Cardiac muscle cell (in vitro differentiated cells and primary cell): ENCODE measurements around the gene CD1E. TPM values are rescaled to one million over a fixed set of nuclear protein-coding genes. Genes with fewer than 3 reads are reported as not detected.
"Not testable (repeated sequence)": the region's sequence is repeated elsewhere in the genome, so short reads cannot be mapped to it uniquely, and the experiment has no call there.

Source experiments
- DNase-seq, 2 donors: peaks; one replicate each; pipeline versions ENCODE4 v3.0.0 to v3.0.0-alpha.2; 2010 to 2017; ENCODE audit warnings: low read depth in 1 of 2, low spot score in 1 of 2
- H3K27ac ChIP-seq: fragments of 200-600 bp; sonication (generic); 2 replicates; pipeline ENCODE4 v1.5.1; 2016
- H3K27me3 ChIP-seq: fragments of 200-600 bp; sonication (generic); 2 replicates; pipeline ENCODE4 v1.6.0; 2016; ENCODE audit warnings: control low read depth
- H3K36me3 ChIP-seq: fragments of 200-600 bp; sonication (generic); 2 replicates; pipeline ENCODE4 v1.5.1; 2016; ENCODE audit warnings: control low read depth
- H3K4me1 ChIP-seq: fragments of 200-600 bp; sonication (generic); 2 replicates; pipeline ENCODE4 v1.8.1; 2017; ENCODE audit warnings: low read depth, mild to moderate bottlenecking, mixed run types
- H3K4me3 ChIP-seq: fragments of 200-600 bp; sonication (generic); 2 replicates; pipeline ENCODE4 v1.5.1; 2016; ENCODE audit warnings: mild to moderate bottlenecking
- H3K9me3 ChIP-seq: fragments of 200-600 bp; sonication (generic); 2 replicates; pipeline ENCODE4 v1.5.1; 2017; ENCODE audit warnings: low read depth, mild to moderate bottlenecking, control low read depth
- CTCF ChIP-seq: IDR thresholded peaks from 2 replicates; pipeline ENCODE4 v1.5.1; 2012; ENCODE audit warnings: low read depth, mild to moderate bottlenecking, low read length
- polyA plus RNA-seq: library from polyadenylated mRNA; unstranded; fragments of >200 nt; fragmentation: Nextera tagmentation; extraction: Ambion mirVana; gene quantifications from 2 replicates; pipeline ENCODE4 v1.2.1, GENCODE V29; 2016
- total RNA-seq: library from RNA; depleted of rRNA; stranded (reverse); fragments of >200 nt; gene quantifications from 2 replicates; pipeline ENCODE4 v1.2.3, GENCODE V29; 2016

CD1E gene
- total and polyA plus RNA-seq, 2 experiments from 2014 or later: not detected

- no peak for TF ChIP-seq CTCF
- H3K4me3 ChIP-seq: no peak overlapping the region
- no peaks in the 10 kb centered on the region for H3K36me3 ChIP-seq
- H3K4me1 ChIP-seq: no peaks in the 10 kb centered on the region
- H3K27ac ChIP-seq: no peak overlapping the region
- no peaks in the 10 kb centered on the region for H3K9me3 ChIP-seq
- DNase-seq: no peak
- no peaks in the 10 kb centered on the region for H3K27me3 ChIP-seq
Observed at GRCh38 chr1:158366783-158367182, 13.1 kb downstream of the CD1E start.

DNA sequence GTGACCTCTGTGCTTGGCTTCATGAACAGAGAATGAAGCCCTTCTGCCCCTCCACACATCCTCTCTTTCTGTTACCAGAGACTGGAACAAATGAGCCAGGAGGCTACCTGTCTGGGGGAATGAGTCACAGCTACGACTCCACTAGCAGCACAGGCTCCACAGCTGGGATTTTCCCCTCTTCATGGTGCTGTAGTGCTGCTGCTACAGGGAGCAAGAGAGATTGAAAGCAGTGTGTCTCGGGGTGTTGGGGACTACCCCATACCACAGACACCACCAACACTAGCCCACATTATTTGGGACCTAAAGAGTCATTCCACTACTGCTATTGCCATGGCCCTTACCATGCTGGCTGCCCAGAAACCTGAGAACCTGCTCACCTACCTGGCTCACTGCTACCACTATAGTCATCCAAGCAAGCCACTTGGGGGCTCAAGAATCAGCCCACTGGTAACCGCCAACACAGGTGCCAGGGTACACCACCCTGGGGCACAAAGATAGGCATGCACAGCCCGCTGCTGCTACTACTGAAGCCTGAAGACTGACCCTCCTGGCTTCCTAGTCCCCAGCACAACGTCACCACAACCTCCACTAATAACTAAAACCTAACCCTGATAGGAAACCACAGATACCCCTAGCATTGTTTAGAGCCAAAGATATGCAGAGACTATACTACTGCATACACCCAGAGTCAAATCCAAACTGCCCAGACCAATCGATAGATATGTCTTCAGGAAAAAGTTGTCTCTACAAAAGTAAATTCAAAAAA lies 17.7 kb downstream of the CD1E start:
- H3K4me3 ChIP-seq: no peak overlapping the region
- H3K27ac ChIP-seq: no peak overlapping the region
- H3K27me3 ChIP-seq: no peaks in the 10 kb centered on the region
- no peak for TF ChIP-seq CTCF
- no peaks in the 10 kb centered on the region for H3K9me3 ChIP-seq
- no peaks in the 10 kb centered on the region for H3K36me3 ChIP-seq
- DNase-seq: no peak
- no peaks in the 10 kb centered on the region for H3K4me1 ChIP-seq

GRCh38 chr1:158374101-158374500 lies 20.4 kb downstream of the CD1E start:
- not testable (repeated sequence) for H3K4me1 ChIP-seq, H3K36me3 ChIP-seq, H3K4me3 ChIP-seq, H3K27ac ChIP-seq, H3K27me3 ChIP-seq, H3K9me3 ChIP-seq, DNase-seq

- Histone ChIP-seq H3K36me3 (no peaks in the 10 kb centered on the region), H3K27ac (no peak overlapping the region), H3K27me3 (no peaks in the 10 kb centered on the region), H3K4me3 (no peak overlapping the region), H3K9me3 (no peaks in the 10 kb centered on the region), H3K4me1 (no peaks in the 10 kb centered on the region)
- DNase-seq: no peak
- TF ChIP-seq CTCF: no peak
Observed at GRCh38 chr1:158374860-158375259, 21.2 kb downstream of the CD1E start.

DNA sequence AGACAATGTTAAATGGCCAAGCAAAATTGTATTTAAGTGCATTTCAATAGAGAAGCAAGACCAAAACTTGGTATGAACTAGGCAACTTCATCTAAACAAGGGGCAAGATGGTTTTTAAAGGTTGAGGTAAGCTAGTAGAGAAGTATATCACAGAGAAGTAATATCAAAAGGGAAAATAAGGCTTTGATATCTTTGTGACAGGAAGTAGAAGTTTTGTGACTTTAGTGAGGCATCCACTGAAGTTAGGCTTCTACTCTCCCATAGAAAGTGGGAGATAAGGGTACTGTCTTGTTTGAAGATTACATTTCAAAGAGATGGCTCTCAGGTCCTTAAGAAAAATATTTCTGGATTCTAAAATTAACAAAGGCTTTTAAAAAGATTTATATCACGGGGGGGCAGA lies 36.6 kb downstream of the CD1E start:
- DNase-seq: no peak

DNA sequence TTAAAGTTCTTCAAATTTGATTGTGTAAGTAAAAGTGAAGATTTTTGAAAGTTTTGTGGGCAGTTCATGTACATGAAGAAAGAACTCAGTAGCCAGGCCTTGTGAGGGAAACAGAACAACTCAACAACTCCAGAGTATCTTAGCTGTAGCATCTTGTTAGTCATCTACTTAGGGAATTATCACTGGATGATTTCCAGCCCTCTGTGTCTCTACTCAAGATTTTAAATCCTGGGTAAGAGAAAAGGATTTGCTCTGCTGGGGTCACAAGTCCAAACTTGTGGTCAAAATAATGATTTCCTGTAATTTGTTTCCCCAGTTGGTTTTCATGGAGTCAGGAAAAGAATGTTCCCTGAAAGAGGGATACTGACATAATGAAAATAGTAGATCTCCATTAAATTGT lies 37.4 kb downstream of the CD1E start:
- TF ChIP-seq CTCF: no peak
- DNase-seq: no peak
- Histone ChIP-seq H3K27me3 (no peaks in the 10 kb centered on the region), H3K27ac (no peak overlapping the region), H3K36me3 (no peaks in the 10 kb centered on the region), H3K4me1 (no peaks in the 10 kb centered on the region), H3K4me3 (no peak overlapping the region), H3K9me3 (no peaks in the 10 kb centered on the region)

More for the DNA sequence above, 36.6 kb downstream of the CD1E start:
- no peak overlapping the region for H3K4me3 ChIP-seq
- no peaks in the 10 kb centered on the region for H3K27me3 ChIP-seq
- TF ChIP-seq CTCF: no peak
- no peak overlapping the region for H3K27ac ChIP-seq
- H3K36me3 ChIP-seq: no peaks in the 10 kb centered on the region
- H3K9me3 ChIP-seq: no peaks in the 10 kb centered on the region
- H3K4me1 ChIP-seq: no peaks in the 10 kb centered on the region
